HCT116 (cell line): Measurements from ENCODE around the gene QKI. TPM values are rescaled to one million over a fixed set of nuclear protein-coding genes. Genes with fewer than 3 reads are reported as not detected.

Experiments used
- ATAC-seq: fragments of 200-7000 bp; cut with Tn5 transposase; 2 replicates; pipeline ENCODE4 v1.9.1; 2020; ENCODE audit warnings: mild to moderate bottlenecking, moderate library complexity
- BruUV-seq: library from RNA; stranded (reverse); fragments of 400-500 nt; replicated peaks from 2 replicates; lab custom pipeline; 2021; lab: Mats Ljungman, UMichigan
- CTCF ChIA-PET: fragments of 300-600 bp; sonication (Branson Sonifier 250); formaldehyde crosslinking; loops from one replicate; lab custom pipeline; 2021; ENCODE audit warnings: antibody characterized with exemption; lab: Charles Lee
- POLR2A ChIA-PET: fragments of 300-600, 350-600 bp; sonication (Branson Sonifier 250); formaldehyde crosslinking; loops from one replicate; lab custom pipeline; 2021; ENCODE audit warnings: antibody characterized with exemption; lab: Charles Lee
- RAD21 ChIA-PET, 2 experiments: fragments of 300-600 bp; sonication (Branson Sonifier 250); formaldehyde crosslinking; loops; one replicate each; lab custom pipeline; 2023; ENCODE audit warnings: low total read pairs in 2 of 2; ENCODE audit not compliant: uncharacterized antibody in 2 of 2, unreplicated experiment in 2 of 2, low non-redundant PET in 1 of 2; lab: Charles Lee
- DNase-seq: peaks from one replicate; pipeline ENCODE4 v3.0.0-alpha.2; 2010; ENCODE audit warnings: low read depth, low spot score
- H2AFZ ChIP-seq: fragments of 200-600 bp; shearing (Covaris generic), sonication (generic); 2 replicates; pipeline ENCODE4 v1.6.1; 2017; ENCODE audit warnings: low read depth, mixed run types, mixed read lengths, antibody characterized with exemption, low read length; ENCODE audit not compliant: poor library complexity, severe bottlenecking
- H3K27ac ChIP-seq: 2 replicates; pipeline ENCODE4 v1.5.1; 2012; ENCODE audit warnings: low read depth, low read length
- H3K27me3 ChIP-seq: fragments of 200-600 bp; sonication (generic); 2 replicates; pipeline ENCODE4 v1.6.1; 2016; ENCODE audit warnings: mixed run types, low read length, mixed read lengths; ENCODE audit not compliant: insufficient read depth
- H3K36me3 ChIP-seq, 2 experiments: fragments of 200-500 bp in 1 of 2; fragments of 200-600 bp in 1 of 2; sonication (Bioruptor generic) in 1 of 2; sonication (generic) in 1 of 2; 2 replicates each; pipeline versions ENCODE4 v1.5.1 to v1.6.1; 2014 to 2016; ENCODE audit warnings: low read length in 2 of 2, inconsistent platforms in 1 of 2, mixed read lengths in 1 of 2, mixed run types in 1 of 2; ENCODE audit not compliant: insufficient read depth in 2 of 2, control insufficient read depth in 1 of 2
- H3K4me1 ChIP-seq, 2 experiments: fragments of 200-600 bp in 1 of 2; sonication (generic) in 1 of 2; 2 replicates each; pipeline versions ENCODE4 v1.5.1 to v1.6.1; 2012 to 2017; ENCODE audit warnings: low read length in 2 of 2, inconsistent platforms in 1 of 2, mild to moderate bottlenecking in 1 of 2, mixed read lengths in 1 of 2, mixed run types in 1 of 2, moderate library complexity in 1 of 2; ENCODE audit not compliant: insufficient read depth in 2 of 2, control insufficient read depth in 1 of 2
- H3K4me2 ChIP-seq: fragments of 200-600 bp; sonication (generic); 2 replicates; pipeline ENCODE4 v1.6.1; 2017; ENCODE audit warnings: mixed run types, low read length, mixed read lengths
- H3K4me3 ChIP-seq, 2 experiments: fragments of 200-600 bp in 1 of 2; sonication (generic) in 1 of 2; replicated peaks in 1 of 2; 2 replicates each; pipeline ENCODE4 v1.5.1; 2011 to 2016; ENCODE audit warnings: low read length in 2 of 2, control low read depth in 1 of 2, low read depth in 1 of 2, mild to moderate bottlenecking in 1 of 2, mixed read lengths in 1 of 2, mixed run types in 1 of 2
- H3K79me2 ChIP-seq: fragments of 200-600 bp; sonication (generic); 2 replicates; pipeline ENCODE4 v1.6.1; 2017; ENCODE audit warnings: mild to moderate bottlenecking, mixed run types, low read length, moderate library complexity, mixed read lengths; ENCODE audit not compliant: insufficient read depth
- H3K9ac ChIP-seq: fragments of 200-600 bp; sonication (generic); 2 replicates; pipeline ENCODE4 v1.6.1; 2016; ENCODE audit warnings: low read length, mixed read lengths
- H3K9me2 ChIP-seq: fragments of 200-600 bp; sonication (generic), shearing (Covaris generic); 2 replicates; pipeline ENCODE4 v1.6.1; 2017; ENCODE audit warnings: mixed run types, mild to moderate bottlenecking, moderate library complexity; ENCODE audit not compliant: insufficient read depth
- H3K9me3 ChIP-seq, 2 experiments: fragments of 200-500 bp in 1 of 2; fragments of 200-600 bp in 1 of 2; sonication (Bioruptor generic) in 1 of 2; sonication (generic) in 1 of 2; 2 replicates each; pipeline ENCODE4 v1.6.1; 2014 to 2017; ENCODE audit warnings: low read length in 2 of 2, mixed read lengths in 2 of 2, inconsistent platforms in 1 of 2, low read depth in 1 of 2, mild to moderate bottlenecking in 1 of 2, mixed run types in 1 of 2, moderate library complexity in 1 of 2; ENCODE audit not compliant: control insufficient read depth in 1 of 2, insufficient read depth in 1 of 2
- H4K20me1 ChIP-seq: fragments of 200-600 bp; sonication (generic), shearing (Covaris generic); 2 replicates; pipeline ENCODE4 v1.6.1; 2017; ENCODE audit warnings: mixed run types, mild to moderate bottlenecking, moderate library complexity; ENCODE audit not compliant: insufficient read depth
- ATF3 ChIP-seq: IDR thresholded peaks from 2 replicates; pipeline ENCODE4 v1.6.1; 2012
- CBX3 ChIP-seq: IDR thresholded peaks from 2 replicates; pipeline ENCODE4 v1.6.1; 2012; ENCODE audit warnings: low read depth
- CTCF ChIP-seq, 3 experiments: fragments of 200-600 bp in 1 of 3; sonication (generic) in 1 of 3; IDR thresholded peaks in 2 of 3; conservative IDR thresholded peaks in 1 of 3; 2 replicates each; pipeline ENCODE4 v1.5.1; 2012 to 2017; ENCODE audit warnings: low read depth in 2 of 3, low read length in 2 of 3, antibody characterized with exemption in 1 of 3, borderline replicate concordance in 1 of 3, control low read depth in 1 of 3, mild to moderate bottlenecking in 1 of 3, mixed read lengths in 1 of 3, mixed run types in 1 of 3, moderate library complexity in 1 of 3; ENCODE audit not compliant: insufficient read depth in 1 of 3
- EGR1 ChIP-seq: IDR thresholded peaks from 2 replicates; pipeline ENCODE4 v1.6.1; 2012; ENCODE audit warnings: low read depth
- ELF1 ChIP-seq: IDR thresholded peaks from 2 replicates; pipeline ENCODE4 v1.6.1; 2012; ENCODE audit warnings: low read depth, borderline replicate concordance
- EZH2phosphoT487 ChIP-seq: fragments of 200-600 bp; IDR thresholded peaks from 2 replicates; pipeline ENCODE4 v1.6.1; 2018; ENCODE audit warnings: antibody characterized with exemption, borderline replicate concordance
- FOSL1 ChIP-seq: IDR thresholded peaks from 2 replicates; pipeline ENCODE4 v1.6.1; 2012; ENCODE audit warnings: low read depth
- POLR2A ChIP-seq: IDR thresholded peaks from 2 replicates; pipeline ENCODE4 v1.7.0; 2011; ENCODE audit warnings: borderline replicate concordance; ENCODE audit not compliant: insufficient read depth, insufficient read length; ENCODE audit errors: extremely low read depth
- POLR2AphosphoS5 ChIP-seq: IDR thresholded peaks from 2 replicates; pipeline ENCODE4 v1.6.1; 2011; ENCODE audit warnings: mild to moderate bottlenecking, low read depth, low read length, moderate library complexity
- RAD21 ChIP-seq: IDR thresholded peaks from 2 replicates; pipeline ENCODE4 v1.6.1; 2012; ENCODE audit warnings: low read depth, mild to moderate bottlenecking
- SIN3A ChIP-seq: IDR thresholded peaks from 2 replicates; pipeline ENCODE4 v1.6.1; 2012; ENCODE audit warnings: low read depth
- SP1 ChIP-seq: IDR thresholded peaks from 2 replicates; pipeline ENCODE4 v1.6.1; 2012; ENCODE audit warnings: low read depth
- TCF7L2 ChIP-seq: IDR thresholded peaks from 2 replicates; pipeline ENCODE4 v1.7.0; 2011; ENCODE audit warnings: borderline replicate concordance, inconsistent platforms; ENCODE audit not compliant: insufficient read depth, insufficient read length; ENCODE audit errors: extremely low read depth
- YY1 ChIP-seq: IDR thresholded peaks from 2 replicates; pipeline ENCODE4 v1.6.1; 2011; ENCODE audit warnings: low read length, low read depth, moderate library complexity, mild to moderate bottlenecking; ENCODE audit not compliant: insufficient replicate concordance; ENCODE audit errors: extremely low read depth
- ZFX ChIP-seq: fragments of 450-650 bp; IDR thresholded peaks from 2 replicates; pipeline ENCODE4 v1.6.1; 2017
- intact Hi-C: fragments of 100-400 bp; cut with micrococcal nuclease; formaldehyde crosslinking; loops from 2 replicates; pipeline ENCODE4 v1.10.0; 2022
- total RNA-seq: library from RNA; stranded (reverse); gene quantifications from one replicate; pipeline ENCODE4 v1.2.1, GENCODE V29; 2021; ENCODE audit not compliant: unreplicated experiment

Gene QKI
- total RNA-seq, 1 experiment from 2014 or later: 35.3 TPM

GRCh38 chr6:163613668-163614067, 199.2 kb downstream of the QKI start:
- Histone ChIP-seq H3K4me2 (no peak overlapping the region), H3K9me2 (no peaks in the 10 kb centered on the region), H3K9me3 (no peaks in the 10 kb centered on the region), H3K79me2 (no peaks in the 10 kb centered on the region), H2AFZ (no peak overlapping the region), H3K9ac (no peak overlapping the region), H3K4me3 (no peak overlapping the region), H3K27ac (no peak overlapping the region), H3K27me3 (no peaks in the 10 kb centered on the region), H3K36me3 (no peaks in the 10 kb centered on the region), H4K20me1 (no peaks in the 10 kb centered on the region), H3K4me1 (no peaks in the 10 kb centered on the region)
- no TSS peak for BruUV-seq
- ChIA-PET RAD21 (no interaction called here), POLR2A (no interaction called here), CTCF (no interaction called here)
- intact Hi-C loops: no loop called here
- ATAC-seq (no peak), DNase-seq (no peak)
- TF ChIP-seq ATF3 (no peak), POLR2AphosphoS5 (no peak), ZFX (no peak), EGR1 (no peak), YY1 (no peak), TCF7L2 (no peak), CBX3 (no peak), EZH2phosphoT487 (no peak), RAD21 (no peak)

GRCh38 chr6:163616452-163616851, 201.9 kb downstream of the QKI start:
- ChIA-PET RAD21 (no interaction called here), CTCF (no interaction called here), POLR2A (no interaction called here)
- TF ChIP-seq ELF1 (no peak), ATF3 (no peak), EZH2phosphoT487 (no peak), YY1 (no peak), POLR2A (no peak), EGR1 (no peak), TCF7L2 (no peak), RAD21 (no peak), SIN3A (no peak), CTCF (IDR thresholded peaks at IDR 0.05 in 2 of 3, conservative IDR thresholded peaks at IDR 0.05 in 1 of 3; ENCODE audit: borderline replicate concordance in 1 of 3, insufficient read depth in 1 of 3, low read depth in 2 of 3, low read length in 2 of 3) (no peak), POLR2AphosphoS5 (no peak), FOSL1 (no peak), SP1 (no peak)
- BruUV-seq: no TSS peak
- no peak overlapping the region for H3K9ac ChIP-seq
- H3K27me3 ChIP-seq: no peaks in the 10 kb centered on the region
- H2AFZ ChIP-seq: no peak overlapping the region
- H3K4me1 ChIP-seq: no peaks in the 10 kb centered on the region
- H3K27ac ChIP-seq: no peak overlapping the region
- H3K9me3 ChIP-seq: no peaks in the 10 kb centered on the region
- no peak for DNase-seq
- H3K4me2 ChIP-seq: no peak overlapping the region
- H3K4me3 ChIP-seq: no peak overlapping the region
- H4K20me1 ChIP-seq: no peaks in the 10 kb centered on the region
- no peak for ATAC-seq
- no peaks in the 10 kb centered on the region for H3K79me2 ChIP-seq
- no peaks in the 10 kb centered on the region for H3K9me2 ChIP-seq
- no peaks in the 10 kb centered on the region for H3K36me3 ChIP-seq
- intact Hi-C loops: no loop called here
